ENCODE results near the gene SLC9C2.
"Not testable (repeated sequence)": the region's sequence is repeated elsewhere in the genome, so short reads cannot be mapped to it uniquely, and the experiment has no call there.

SLC9C2 gene

GRCh38 chr1:173520799-173521198 lies 82.1 kb downstream of the SLC9C2 start:
- Mint-ChIP-seq H3K4me1 (peaks cover 12% of the 10 kb centered on the region), H3K4me3 (no peak overlapping the region)

GRCh38 chr1:173514503-173514902 lies 88.4 kb downstream of the SLC9C2 start:
- H3K4me3 Mint-ChIP-seq, H3K27me3 Mint-ChIP-seq, H3K36me3 Mint-ChIP-seq, H3K27ac Mint-ChIP-seq: not testable (repeated sequence)
- peaks cover 12% of the 10 kb centered on the region for H3K4me1 Mint-ChIP-seq
- H3K9me3 Mint-ChIP-seq: peaks cover 11% of the 10 kb centered on the region

More at GRCh38 chr1:173520799-173521198, 82.1 kb downstream of the SLC9C2 start:
- Mint-ChIP-seq H3K36me3 (no peaks in the 10 kb centered on the region), H3K27ac (no peak overlapping the region), H3K9me3 (no peaks in the 10 kb centered on the region), H3K27me3 (no peaks in the 10 kb centered on the region)

DNA sequence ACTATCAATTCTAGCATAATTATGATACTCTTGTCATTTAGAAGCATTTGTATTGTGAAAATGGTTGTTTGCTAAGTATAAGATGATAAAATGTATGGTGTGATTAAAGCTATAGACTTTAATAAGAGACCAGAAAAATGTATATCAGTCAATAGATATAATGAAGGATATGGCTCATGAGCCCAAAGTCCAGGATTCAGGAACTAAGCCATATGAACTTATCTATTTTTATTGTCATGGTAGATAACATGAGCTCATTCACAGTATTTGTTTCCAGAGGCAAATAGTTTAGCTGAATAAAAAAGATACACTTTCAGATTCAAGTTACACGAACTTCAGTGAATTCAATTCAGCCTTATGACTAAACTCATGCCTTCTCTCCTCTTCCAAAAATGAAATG lies 93.1 kb downstream of the SLC9C2 start:
- Mint-ChIP-seq H3K27me3 (no peaks in the 10 kb centered on the region), H3K36me3 (peaks cover 7% of the 10 kb centered on the region), H3K9me3 (peaks cover 11% of the 10 kb centered on the region), H3K4me1 (no peaks in the 10 kb centered on the region), H3K4me3 (no peak overlapping the region), H3K27ac (no peak overlapping the region)

GRCh38 chr1:173508541-173508940 lies 94.3 kb downstream of the SLC9C2 start:
- Mint-ChIP-seq H3K4me3 (no peak overlapping the region), H3K4me1 (no peaks in the 10 kb centered on the region), H3K9me3 (peaks cover 2% of the 10 kb centered on the region), H3K27me3 (no peaks in the 10 kb centered on the region), H3K27ac (no peak overlapping the region), H3K36me3 (peaks cover 2% of the 10 kb centered on the region)

GRCh38 chr1:173507847-173508209 lies 95.0 kb downstream of the SLC9C2 start:
- H3K27ac Mint-ChIP-seq: no peak overlapping the region
- H3K27me3 Mint-ChIP-seq: no peaks in the 10 kb centered on the region
- no peaks in the 10 kb centered on the region for H3K36me3 Mint-ChIP-seq
- H3K9me3 Mint-ChIP-seq: no peaks in the 10 kb centered on the region
- no peaks in the 10 kb centered on the region for H3K4me1 Mint-ChIP-seq
- no peak overlapping the region for H3K4me3 Mint-ChIP-seq

DNA sequence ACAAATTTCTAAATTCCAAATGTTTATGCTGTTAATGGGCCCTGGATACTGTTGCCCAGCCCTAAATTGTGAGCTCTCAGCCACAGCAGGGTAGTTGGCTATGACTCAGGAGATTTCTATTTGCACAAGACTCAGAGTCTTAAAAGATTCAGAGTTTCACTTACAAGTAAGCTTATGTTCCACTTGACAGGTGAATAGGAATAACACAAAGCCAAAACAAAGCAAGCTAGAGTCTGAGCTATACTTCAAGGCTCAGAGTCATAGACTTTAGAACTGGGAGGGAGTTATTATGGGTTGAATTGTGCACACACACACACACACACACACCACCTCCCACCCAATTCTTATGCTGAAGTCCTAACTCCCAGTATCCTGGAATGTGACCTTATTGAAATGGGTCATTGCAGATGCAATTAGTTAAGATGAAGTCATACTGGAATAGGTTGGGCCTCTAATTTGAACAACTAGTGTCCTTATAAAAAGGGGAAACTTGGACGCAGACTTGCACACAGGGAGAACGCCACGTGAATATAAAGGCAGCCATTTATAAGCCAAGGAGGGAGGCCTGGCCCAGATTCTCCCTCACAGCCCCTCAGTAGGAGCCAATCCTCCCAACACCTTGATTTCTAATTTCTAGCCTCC lies 95.5 kb downstream of the SLC9C2 start:
- no peak overlapping the region for H3K4me3 Mint-ChIP-seq
- H3K9me3 Mint-ChIP-seq: no peaks in the 10 kb centered on the region
- no peak overlapping the region for H3K27ac Mint-ChIP-seq
- no peaks in the 10 kb centered on the region for H3K4me1 Mint-ChIP-seq
- H3K36me3 Mint-ChIP-seq: no peaks in the 10 kb centered on the region
- no peaks in the 10 kb centered on the region for H3K27me3 Mint-ChIP-seq

GRCh38 chr1:173506437-173506836 lies 96.4 kb downstream of the SLC9C2 start:
- Mint-ChIP-seq H3K27ac (no peak overlapping the region), H3K27me3 (no peaks in the 10 kb centered on the region), H3K4me1 (no peaks in the 10 kb centered on the region)

GRCh38 chr1:173505391-173505790 lies 97.5 kb downstream of the SLC9C2 start:
- Mint-ChIP-seq H3K4me1 (no peaks in the 10 kb centered on the region), H3K4me3 (no peak overlapping the region), H3K36me3 (peaks cover 2% of the 10 kb centered on the region), H3K27me3 (no peaks in the 10 kb centered on the region), H3K27ac (no peak overlapping the region), H3K9me3 (no peaks in the 10 kb centered on the region)

More at GRCh38 chr1:173506437-173506836, 96.4 kb downstream of the SLC9C2 start:
- Mint-ChIP-seq H3K36me3 (no peaks in the 10 kb centered on the region), H3K9me3 (no peaks in the 10 kb centered on the region), H3K4me3 (no peak overlapping the region)

DNA sequence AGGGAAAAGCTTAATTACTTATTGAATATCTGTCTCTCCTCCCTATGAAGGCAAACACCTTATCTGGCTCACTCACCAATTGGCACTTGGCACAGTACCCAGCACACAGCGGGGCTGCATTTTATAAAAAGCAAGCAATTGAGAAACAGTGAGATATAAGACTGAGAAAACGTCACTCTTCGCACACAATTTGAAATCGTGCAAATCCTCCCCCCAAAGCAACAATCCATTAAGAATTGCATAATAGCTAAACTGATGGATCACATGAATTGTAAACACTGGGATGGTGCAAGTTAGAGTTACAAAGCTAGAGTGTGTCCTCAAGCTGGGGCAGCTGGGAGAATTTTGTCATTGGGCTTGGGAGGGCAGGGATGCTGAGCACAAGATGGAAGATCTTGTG lies 98.6 kb downstream of the SLC9C2 start:
- H3K36me3 Mint-ChIP-seq: peaks cover 3% of the 10 kb centered on the region
- H3K4me1 Mint-ChIP-seq: no peaks in the 10 kb centered on the region
- no peaks in the 10 kb centered on the region for H3K27me3 Mint-ChIP-seq
- H3K4me3 Mint-ChIP-seq: no peak overlapping the region
- no peaks in the 10 kb centered on the region for H3K9me3 Mint-ChIP-seq
- H3K27ac Mint-ChIP-seq: no peak overlapping the region

DNA sequence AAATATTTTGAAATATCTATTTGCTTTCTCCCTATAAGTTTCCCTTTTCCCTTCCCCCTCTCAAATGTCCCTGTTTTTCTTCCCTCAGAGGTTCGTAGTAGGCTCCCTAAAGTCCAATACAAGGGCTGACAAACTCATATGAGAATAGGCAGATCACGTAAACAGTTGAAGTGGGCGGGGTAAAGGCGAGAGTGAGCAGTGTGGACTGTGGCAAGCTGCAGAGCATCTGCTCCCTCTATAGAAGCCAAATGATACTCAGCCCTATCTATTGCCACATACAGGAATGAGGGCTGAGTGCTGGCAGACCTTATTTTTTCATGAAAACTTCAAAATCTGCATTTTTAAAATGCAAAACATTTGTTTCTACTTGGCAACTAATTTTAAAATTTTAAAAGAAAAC lies 99.5 kb downstream of the SLC9C2 start:
- Mint-ChIP-seq H3K36me3 (peaks cover 3% of the 10 kb centered on the region), H3K27me3 (no peaks in the 10 kb centered on the region), H3K4me1 (no peaks in the 10 kb centered on the region), H3K27ac (no peak overlapping the region), H3K9me3 (no peaks in the 10 kb centered on the region), H3K4me3 (no peak overlapping the region)

DNA sequence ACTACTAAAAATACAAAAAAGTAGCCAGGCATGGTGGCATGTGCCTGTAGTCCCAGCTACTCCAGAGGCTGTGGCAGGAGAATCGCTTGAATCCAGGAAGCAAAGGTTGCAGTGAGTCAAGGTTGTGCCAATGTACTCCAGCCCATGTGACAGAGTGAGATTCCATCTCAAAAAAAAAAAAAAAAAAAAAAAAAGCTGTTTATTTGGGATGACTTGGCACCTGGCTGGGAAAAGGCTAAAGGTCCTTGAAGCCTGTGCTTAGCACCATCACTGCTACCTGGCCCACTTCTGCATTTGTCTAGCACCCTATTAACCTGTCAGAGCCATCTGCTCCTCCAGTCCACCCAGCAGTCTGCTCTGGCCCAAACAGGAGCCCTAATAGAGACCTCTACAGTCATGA lies 100.8 kb downstream of the SLC9C2 start:
- Mint-ChIP-seq H3K36me3 (peaks cover 3% of the 10 kb centered on the region), H3K9me3 (peaks cover 1% of the 10 kb centered on the region), H3K27ac (no peak overlapping the region), H3K4me1 (no peaks in the 10 kb centered on the region), H3K4me3 (no peak overlapping the region), H3K27me3 (no peaks in the 10 kb centered on the region)

DNA sequence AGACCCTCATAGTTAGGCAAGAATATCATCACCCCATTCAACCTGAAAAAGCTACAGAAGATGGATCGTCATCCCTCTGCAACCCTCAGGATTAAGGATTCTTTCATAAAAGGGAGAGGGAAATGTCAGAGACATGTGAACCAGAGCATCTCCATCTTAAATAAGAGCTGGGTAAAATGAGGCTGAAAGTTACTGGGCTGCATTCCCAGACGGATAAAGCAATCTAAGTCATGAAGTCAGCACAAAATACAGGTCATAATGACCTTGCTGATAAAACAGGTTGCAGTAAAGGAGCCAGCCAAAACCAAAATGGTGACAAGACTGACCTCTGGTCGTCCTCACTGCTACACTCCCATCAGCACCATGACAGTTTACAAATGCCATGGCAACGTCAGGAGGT lies 103.1 kb downstream of the SLC9C2 start:
- Mint-ChIP-seq H3K27ac (no peak overlapping the region), H3K4me3 (no peak overlapping the region), H3K36me3 (peaks cover 7% of the 10 kb centered on the region), H3K27me3 (no peaks in the 10 kb centered on the region), H3K4me1 (no peaks in the 10 kb centered on the region), H3K9me3 (peaks cover 6% of the 10 kb centered on the region)

DNA sequence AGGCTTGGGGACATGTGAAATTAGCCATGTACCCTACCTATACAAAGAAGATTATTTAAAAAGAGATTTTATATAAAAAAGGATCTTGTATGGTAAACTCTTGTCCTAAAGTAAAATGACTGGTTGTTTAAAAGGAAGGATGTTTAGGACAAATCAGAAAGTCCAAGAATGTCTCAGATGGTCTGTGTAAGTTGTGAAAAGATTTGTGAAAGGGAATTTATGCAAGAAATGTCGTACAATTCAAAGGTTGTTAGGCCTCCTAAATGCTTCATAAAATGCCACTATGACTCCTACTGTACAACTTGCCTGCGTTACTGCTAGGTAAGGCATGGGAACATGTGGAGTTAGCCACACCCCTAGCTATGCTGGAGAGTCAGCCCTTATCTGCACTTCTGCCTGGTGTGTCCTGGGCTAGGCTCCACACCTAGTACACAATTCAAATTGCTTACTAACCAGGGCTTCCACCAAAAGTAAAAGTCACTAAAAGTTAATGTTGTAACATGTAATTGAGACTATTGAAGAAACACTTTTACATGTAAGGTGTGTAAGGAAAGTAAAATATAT lies 106.0 kb downstream of the SLC9C2 start:
- Mint-ChIP-seq H3K27ac (no peak overlapping the region), H3K36me3 (peaks cover 7% of the 10 kb centered on the region), H3K4me1 (no peaks in the 10 kb centered on the region), H3K4me3 (no peak overlapping the region), H3K27me3 (no peaks in the 10 kb centered on the region), H3K9me3 (peaks cover 6% of the 10 kb centered on the region)

DNA sequence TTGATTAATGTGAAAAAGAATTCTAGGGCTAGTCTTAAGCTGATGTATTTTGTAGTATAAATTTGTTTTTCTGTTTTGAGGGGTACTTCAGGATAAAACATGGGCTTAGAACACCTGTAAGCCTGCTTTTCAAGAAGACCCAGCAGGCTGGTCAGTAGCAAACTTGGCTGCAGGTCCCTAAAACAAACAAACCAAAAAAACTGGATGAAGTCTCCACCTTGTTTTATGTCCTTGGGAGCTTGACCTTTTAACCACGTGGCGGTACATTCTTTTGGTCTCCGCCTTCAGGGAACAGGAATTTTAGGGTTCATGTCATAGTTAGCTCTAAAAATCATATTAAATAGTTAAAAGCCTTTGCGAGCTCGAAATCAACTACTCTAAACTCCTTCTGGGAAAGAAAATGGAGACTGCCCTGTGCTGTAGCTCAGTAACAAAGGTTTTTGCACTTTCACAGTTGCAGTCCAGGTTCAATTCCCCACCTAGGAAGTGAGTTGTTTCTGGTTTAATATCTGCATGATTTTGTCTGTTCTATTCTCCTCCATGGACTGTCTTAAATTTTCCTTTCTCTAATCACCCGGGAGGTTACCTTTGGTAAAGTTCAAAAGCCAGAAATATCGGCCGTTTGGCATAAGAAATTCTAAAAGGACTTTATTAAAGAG lies 107.1 kb downstream of the SLC9C2 start:
- Mint-ChIP-seq H3K36me3 (peaks cover 6% of the 10 kb centered on the region), H3K4me1 (no peaks in the 10 kb centered on the region), H3K27me3 (no peaks in the 10 kb centered on the region), H3K4me3 (no peak overlapping the region), H3K27ac (no peak overlapping the region), H3K9me3 (peaks cover 6% of the 10 kb centered on the region)

DNA sequence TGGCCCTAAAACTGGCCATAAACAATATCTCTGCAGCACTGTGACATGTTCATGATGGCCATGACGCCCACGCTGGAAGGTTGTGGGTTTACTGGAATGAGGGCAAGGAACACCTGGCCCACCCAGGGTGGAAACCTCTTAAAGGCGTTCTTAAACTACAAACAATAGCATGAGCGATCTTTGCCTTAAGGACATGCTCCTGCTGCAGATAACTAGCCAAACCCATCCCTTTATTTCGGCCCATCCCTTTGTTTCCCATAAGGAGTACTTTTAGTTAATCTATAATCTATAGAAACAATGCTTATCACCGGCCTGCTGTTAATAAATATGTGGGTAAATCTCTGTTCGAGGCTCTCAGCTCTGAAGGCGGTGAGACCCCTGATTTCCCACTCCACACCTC lies 109.7 kb downstream of the SLC9C2 start:
- H3K36me3 Mint-ChIP-seq, H3K27me3 Mint-ChIP-seq, H3K27ac Mint-ChIP-seq, H3K9me3 Mint-ChIP-seq, H3K4me1 Mint-ChIP-seq, H3K4me3 Mint-ChIP-seq: not testable (repeated sequence)

- H3K4me1 Mint-ChIP-seq: no peaks in the 10 kb centered on the region
- peaks cover 11% of the 10 kb centered on the region for H3K36me3 Mint-ChIP-seq
- H3K9me3 Mint-ChIP-seq: no peaks in the 10 kb centered on the region
- H3K4me3 Mint-ChIP-seq: no peak overlapping the region
- H3K27ac Mint-ChIP-seq: no peak overlapping the region
- no peaks in the 10 kb centered on the region for H3K27me3 Mint-ChIP-seq
These were observed 111.4 kb downstream of the SLC9C2 start for GRCh38 chr1:173491508-173491907.
